Measurements from ENCODE around the gene TRAF7.

Gene TRAF7

DNA sequence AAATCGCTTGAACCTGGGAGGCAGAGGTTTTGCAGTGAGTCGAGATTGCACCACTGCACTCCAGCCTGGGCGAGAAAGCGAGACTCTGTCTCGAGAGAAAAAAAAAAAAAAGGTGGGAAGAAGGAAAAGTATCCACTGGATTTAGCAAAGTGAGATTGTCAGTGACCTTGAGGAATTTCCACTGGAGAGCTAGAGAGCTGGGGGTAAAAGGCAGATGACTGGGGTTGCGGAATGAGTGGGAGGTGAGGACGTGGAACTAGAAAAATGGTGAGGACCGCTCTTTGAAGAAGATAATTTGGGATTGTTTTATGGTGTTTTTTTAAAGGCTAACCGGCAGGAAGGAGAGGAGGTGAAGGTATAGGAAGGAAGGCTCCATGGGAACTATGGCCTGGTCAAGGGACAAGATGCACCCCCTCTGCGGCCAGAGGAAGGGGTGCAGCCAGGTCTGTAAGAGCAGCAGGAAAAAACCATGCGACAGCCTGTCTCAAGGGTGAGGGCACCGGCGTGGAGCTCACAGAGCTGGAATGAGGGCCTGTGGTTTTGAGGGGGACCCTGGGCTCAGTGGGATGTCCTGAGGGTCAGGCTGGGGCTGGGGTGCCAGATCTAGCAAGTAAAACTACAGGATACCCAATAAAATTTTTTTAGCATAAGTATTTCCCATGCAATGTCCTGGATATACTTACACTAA is 49.0 kb downstream of the TRAF7 start:
- TF ChIP-seq, protein P1, sequence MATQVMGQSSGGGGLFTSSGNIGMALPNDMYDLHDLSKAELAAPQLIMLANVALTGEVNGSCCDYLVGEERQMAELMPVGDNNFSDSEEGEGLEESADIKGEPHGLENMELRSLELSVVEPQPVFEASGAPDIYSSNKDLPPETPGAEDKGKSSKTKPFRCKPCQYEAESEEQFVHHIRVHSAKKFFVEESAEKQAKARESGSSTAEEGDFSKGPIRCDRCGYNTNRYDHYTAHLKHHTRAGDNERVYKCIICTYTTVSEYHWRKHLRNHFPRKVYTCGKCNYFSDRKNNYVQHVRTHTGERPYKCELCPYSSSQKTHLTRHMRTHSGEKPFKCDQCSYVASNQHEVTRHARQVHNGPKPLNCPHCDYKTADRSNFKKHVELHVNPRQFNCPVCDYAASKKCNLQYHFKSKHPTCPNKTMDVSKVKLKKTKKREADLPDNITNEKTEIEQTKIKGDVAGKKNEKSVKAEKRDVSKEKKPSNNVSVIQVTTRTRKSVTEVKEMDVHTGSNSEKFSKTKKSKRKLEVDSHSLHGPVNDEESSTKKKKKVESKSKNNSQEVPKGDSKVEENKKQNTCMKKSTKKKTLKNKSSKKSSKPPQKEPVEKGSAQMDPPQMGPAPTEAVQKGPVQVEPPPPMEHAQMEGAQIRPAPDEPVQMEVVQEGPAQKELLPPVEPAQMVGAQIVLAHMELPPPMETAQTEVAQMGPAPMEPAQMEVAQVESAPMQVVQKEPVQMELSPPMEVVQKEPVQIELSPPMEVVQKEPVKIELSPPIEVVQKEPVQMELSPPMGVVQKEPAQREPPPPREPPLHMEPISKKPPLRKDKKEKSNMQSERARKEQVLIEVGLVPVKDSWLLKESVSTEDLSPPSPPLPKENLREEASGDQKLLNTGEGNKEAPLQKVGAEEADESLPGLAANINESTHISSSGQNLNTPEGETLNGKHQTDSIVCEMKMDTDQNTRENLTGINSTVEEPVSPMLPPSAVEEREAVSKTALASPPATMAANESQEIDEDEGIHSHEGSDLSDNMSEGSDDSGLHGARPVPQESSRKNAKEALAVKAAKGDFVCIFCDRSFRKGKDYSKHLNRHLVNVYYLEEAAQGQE (IDR thresholded peaks at IDR 0.05; ENCODE audit: insufficient read depth in 1 of 2, low read depth in 2 of 2, low read length in 2 of 2) = no peak
- no peak for TF ChIP-seq FOXP2 (optimal IDR thresholded peaks at IDR 0.05; ENCODE audit: borderline replicate concordance, extremely low read depth, extremely low read length, insufficient read depth)
- TF ChIP-seq POLR2AphosphoS5 (IDR thresholded peaks at IDR 0.05; ENCODE audit: low read depth, low read length) = no peak

DNA sequence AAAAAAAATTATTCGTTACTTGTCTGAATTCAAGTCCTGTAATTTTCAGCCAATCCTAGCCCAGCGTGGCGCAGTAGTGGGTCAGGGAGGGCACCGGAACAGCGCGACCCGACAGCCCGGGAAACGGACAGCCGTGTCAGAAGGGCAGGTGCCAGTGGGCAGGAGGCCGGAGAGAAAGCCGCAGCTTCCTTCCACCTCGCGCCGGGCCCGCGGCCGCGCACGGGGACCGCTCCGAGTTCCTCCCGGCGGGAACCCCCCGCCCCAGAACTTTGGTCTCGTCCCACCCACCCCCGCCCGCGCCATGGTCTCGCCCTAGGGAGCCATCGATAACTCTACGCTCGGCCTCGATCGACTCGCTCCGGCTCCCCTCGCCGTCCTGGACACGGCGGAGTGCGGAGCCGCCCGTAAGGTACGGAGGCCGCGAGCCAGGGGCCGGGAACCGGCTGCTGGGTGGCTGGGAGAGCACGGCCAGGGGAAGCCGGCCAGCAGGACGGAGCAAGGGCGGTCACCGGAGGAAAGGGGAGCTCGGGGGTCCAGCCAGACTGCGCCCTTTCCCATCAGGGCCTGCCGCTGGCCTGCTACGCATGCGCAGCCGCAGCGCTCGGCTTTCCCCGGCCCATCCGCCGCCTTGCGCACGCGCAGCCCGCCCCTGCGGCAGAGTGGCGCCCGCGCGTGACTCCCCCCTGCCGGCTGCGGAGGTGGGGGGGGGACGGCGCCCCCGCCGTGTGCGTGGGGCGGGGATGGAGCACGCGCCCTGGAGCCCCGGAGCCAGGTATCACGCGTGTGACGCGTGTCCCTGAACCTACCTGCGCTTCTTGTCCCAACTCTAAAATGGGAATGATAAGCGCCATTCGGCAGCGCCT is 49.8 kb downstream of the TRAF7 start, which contains the start of gene MLST8:
Gene MLST8 (plus strand): TSS at position 351 of the 863 bp plus-strand sequence. CDS start 632 bp downstream, outside the sequence.
- no peak for TF ChIP-seq SIN3A (IDR thresholded peaks at IDR 0.05; ENCODE audit: borderline replicate concordance, insufficient read depth, low read length)
- TF ChIP-seq, protein P1 (IDR thresholded peaks at IDR 0.05; ENCODE audit: insufficient read depth in 1 of 2, low read depth in 2 of 2, low read length in 2 of 2) = 0 out of 4 replicates have a peak, but pooled peaks of 1 of the 2 experiments have one; percentile 7
- peak; percentile 53 for TF ChIP-seq TAF1 (IDR thresholded peaks at IDR 0.05; ENCODE audit: borderline replicate concordance, insufficient read depth, low read length)
- TF ChIP-seq FOXP2 (optimal IDR thresholded peaks at IDR 0.05; ENCODE audit: borderline replicate concordance, extremely low read depth, extremely low read length, insufficient read depth) = no peak
- peak; percentile 87 for TF ChIP-seq POLR2AphosphoS5 (IDR thresholded peaks at IDR 0.05; ENCODE audit: low read depth, low read length)

DNA sequence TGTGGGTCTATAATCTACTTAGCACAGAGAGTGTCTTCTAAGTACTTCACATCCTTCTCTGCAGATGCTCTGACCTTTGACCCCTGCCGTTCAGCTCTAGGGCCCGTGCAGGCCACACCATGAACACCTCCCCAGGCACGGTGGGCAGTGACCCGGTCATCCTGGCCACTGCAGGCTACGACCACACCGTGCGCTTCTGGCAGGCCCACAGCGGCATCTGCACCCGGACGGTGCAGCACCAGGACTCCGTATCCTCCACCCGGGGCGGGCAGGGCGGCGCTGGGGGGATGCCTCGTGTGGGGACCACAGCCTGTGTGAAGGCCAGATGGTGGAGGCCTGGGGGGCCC is 50.4 kb downstream of the TRAF7 start:
- TF ChIP-seq TAF1 (IDR thresholded peaks at IDR 0.05; ENCODE audit: borderline replicate concordance, insufficient read depth, low read length) (no peak), POLR2AphosphoS5 (IDR thresholded peaks at IDR 0.05; ENCODE audit: low read depth, low read length) (0 out of 2 replicates have a peak, but pooled peaks have one; percentile 10)

DNA sequence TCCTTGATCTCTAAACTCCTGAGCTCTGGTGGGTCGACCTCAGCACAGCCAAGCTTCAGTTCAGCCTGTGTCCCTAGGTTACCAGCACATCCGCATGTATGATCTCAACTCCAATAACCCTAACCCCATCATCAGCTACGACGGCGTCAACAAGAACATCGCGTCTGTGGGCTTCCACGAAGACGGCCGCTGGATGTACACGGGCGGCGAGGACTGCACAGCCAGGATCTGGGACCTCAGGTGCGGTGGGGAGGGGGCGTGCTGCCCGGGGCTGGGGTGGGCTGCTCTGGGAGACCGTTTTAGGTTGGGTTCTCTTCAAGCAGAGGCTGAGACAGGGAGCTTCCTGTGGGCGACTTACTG is 50.8 kb downstream of the TRAF7 start:
- TF ChIP-seq FOXP2 (optimal IDR thresholded peaks at IDR 0.05; ENCODE audit: borderline replicate concordance, extremely low read depth, extremely low read length, insufficient read depth) = no peak
- no peak for TF ChIP-seq POLR2AphosphoS5 (IDR thresholded peaks at IDR 0.05; ENCODE audit: low read depth, low read length)
- TF ChIP-seq, protein P1 (IDR thresholded peaks at IDR 0.05; ENCODE audit: insufficient read depth in 1 of 2, low read depth in 2 of 2, low read length in 2 of 2) = no peak
- TF ChIP-seq TAF1 (IDR thresholded peaks at IDR 0.05; ENCODE audit: borderline replicate concordance, insufficient read depth, low read length) = no peak
- no peak for TF ChIP-seq SIN3A (IDR thresholded peaks at IDR 0.05; ENCODE audit: borderline replicate concordance, insufficient read depth, low read length)

DNA sequence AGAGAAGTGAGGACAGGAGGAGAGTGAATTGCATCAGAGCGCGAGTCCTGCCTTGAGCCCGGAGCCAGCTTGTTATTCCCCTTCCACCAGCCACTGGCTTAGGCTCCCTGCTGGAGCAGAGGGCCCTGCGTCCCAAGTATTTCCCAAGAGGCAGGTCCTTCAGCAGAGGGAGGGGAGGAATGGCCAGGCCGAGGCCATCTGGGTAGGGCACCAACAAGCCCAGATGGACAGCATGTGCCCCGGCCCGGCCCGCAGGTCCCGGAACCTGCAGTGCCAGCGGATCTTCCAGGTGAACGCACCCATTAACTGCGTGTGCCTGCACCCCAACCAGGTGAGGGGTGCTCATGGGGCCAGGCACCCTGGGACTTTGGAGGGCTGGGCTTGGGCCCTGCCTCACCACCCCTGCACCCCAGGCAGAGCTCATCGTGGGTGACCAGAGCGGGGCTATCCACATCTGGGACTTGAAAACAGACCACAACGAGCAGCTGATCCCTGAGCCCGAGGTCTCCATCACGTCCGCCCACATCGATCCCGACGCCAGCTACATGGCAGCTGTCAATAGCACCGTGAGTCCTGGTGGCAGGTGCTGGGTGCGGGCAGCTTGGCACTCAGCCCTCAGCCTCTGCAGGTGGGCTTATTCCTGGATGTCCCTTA is 51.3 kb downstream of the TRAF7 start:
- TF ChIP-seq, protein P1 (IDR thresholded peaks at IDR 0.05; ENCODE audit: insufficient read depth in 1 of 2, low read depth in 2 of 2, low read length in 2 of 2) = no peak
- TF ChIP-seq POLR2AphosphoS5 (IDR thresholded peaks at IDR 0.05; ENCODE audit: low read depth, low read length) (no peak), FOXP2 (optimal IDR thresholded peaks at IDR 0.05; ENCODE audit: borderline replicate concordance, extremely low read depth, extremely low read length, insufficient read depth) (no peak), SIN3A (IDR thresholded peaks at IDR 0.05; ENCODE audit: borderline replicate concordance, insufficient read depth, low read length) (no peak), TAF1 (IDR thresholded peaks at IDR 0.05; ENCODE audit: borderline replicate concordance, insufficient read depth, low read length) (no peak)

Data from PFSK-1 (cell line).